Muscle layer of duodenum (tissue), 2 donors: ENCODE measurements around the gene MYO3B.
"Not testable (repeated sequence)": the region's sequence is repeated elsewhere in the genome, so short reads cannot be mapped to it uniquely, and the experiment has no call there.

ENCODE experiments used
- H3K27ac ChIP-seq: one replicate; pipeline ENCODE4 v1.7.0; 2013; ENCODE audit warnings: mild to moderate bottlenecking, low read length
- H3K27me3 ChIP-seq: one replicate; pipeline ENCODE4 v1.7.0; 2013; ENCODE audit warnings: low read depth, mild to moderate bottlenecking, control low read depth, low read length
- H3K36me3 ChIP-seq, 2 donors: one replicate each; pipeline ENCODE4 v1.7.0; 2013; ENCODE audit warnings: low read length in 2 of 2, control low read depth in 1 of 2, mild to moderate bottlenecking in 1 of 2; ENCODE audit not compliant: insufficient read depth in 2 of 2, control insufficient read depth in 1 of 2
- H3K4me1 ChIP-seq, 2 donors: one replicate each; pipeline ENCODE4 v1.7.0; 2013; ENCODE audit warnings: low read length in 2 of 2, mild to moderate bottlenecking in 2 of 2, control low read depth in 1 of 2, moderate library complexity in 1 of 2; ENCODE audit not compliant: insufficient read depth in 2 of 2, control insufficient read depth in 1 of 2
- H3K4me3 ChIP-seq, 2 donors: one replicate each; pipeline ENCODE4 v1.7.0; 2013; ENCODE audit warnings: low read length in 2 of 2, low read depth in 1 of 2, mild to moderate bottlenecking in 1 of 2
- H3K9me3 ChIP-seq, 2 donors: one replicate each; pipeline ENCODE4 v1.7.0; 2013; ENCODE audit warnings: low read length in 2 of 2, control low read depth in 1 of 2, mild to moderate bottlenecking in 1 of 2; ENCODE audit not compliant: control insufficient read depth in 1 of 2
- donor health status: healthy.

The MYO3B gene

GRCh38 chr2:170254293-170254732, 76.4 kb downstream of the MYO3B start:
- Histone ChIP-seq H3K4me3 (no peak overlapping the region), H3K4me1 (no peaks in the 10 kb centered on the region), H3K9me3 (no peaks in the 10 kb centered on the region), H3K27me3 (no peaks in the 10 kb centered on the region), H3K27ac (no peak overlapping the region), H3K36me3 (no peaks in the 10 kb centered on the region)

DNA sequence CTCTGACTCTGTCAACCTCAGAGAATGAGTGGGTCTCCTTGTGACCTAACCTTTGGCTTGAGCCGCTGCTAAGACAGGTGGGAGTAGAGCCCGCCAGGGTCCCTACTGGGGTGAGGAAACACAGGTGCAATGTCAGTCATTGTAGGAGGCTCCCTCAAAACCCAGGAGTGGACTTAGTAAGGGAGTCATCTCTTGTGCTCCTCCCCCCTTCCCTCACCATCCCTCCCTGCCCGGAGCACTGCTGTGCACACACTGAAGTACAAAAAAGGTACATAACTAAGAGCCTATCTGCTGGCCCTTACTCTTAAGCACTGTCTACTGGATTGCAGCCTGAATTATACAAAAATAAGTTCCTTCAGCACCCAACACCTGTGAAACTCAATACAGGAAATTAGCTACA, 77.2 kb downstream of the MYO3B start:
- H3K27ac ChIP-seq = no peak overlapping the region

DNA sequence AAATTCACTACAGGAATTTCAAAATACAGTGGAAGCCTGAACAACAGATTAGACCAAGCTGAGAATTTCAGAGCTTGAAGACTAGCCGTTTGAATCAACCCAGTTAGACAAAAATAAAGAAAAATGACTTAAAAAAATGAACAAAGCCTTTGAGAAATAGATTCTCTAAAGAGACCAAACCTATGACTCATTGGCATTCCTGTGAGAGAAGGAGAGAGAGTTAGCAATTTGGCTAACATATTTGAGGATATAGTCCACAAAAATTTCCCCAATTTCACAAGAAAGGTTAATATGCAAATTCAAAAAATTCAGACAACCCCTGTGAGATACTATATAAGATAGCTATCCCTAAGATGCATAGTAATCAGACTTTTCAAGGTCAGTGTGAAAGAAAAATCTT, 78.0 kb downstream of the MYO3B start:
- H3K4me3 ChIP-seq = no peak overlapping the region
- H3K27ac ChIP-seq = no peak overlapping the region
- no peaks in the 10 kb centered on the region for H3K36me3 ChIP-seq
- H3K9me3 ChIP-seq = no peaks in the 10 kb centered on the region
- H3K27me3 ChIP-seq = no peaks in the 10 kb centered on the region
- H3K4me1 ChIP-seq = no peaks in the 10 kb centered on the region

More for the DNA sequence above, 77.2 kb downstream of the MYO3B start:
- Histone ChIP-seq H3K9me3 (no peaks in the 10 kb centered on the region), H3K27me3 (no peaks in the 10 kb centered on the region), H3K4me3 (no peak overlapping the region), H3K36me3 (no peaks in the 10 kb centered on the region), H3K4me1 (no peaks in the 10 kb centered on the region)

- H3K9me3 ChIP-seq = peaks cover 0 to 3% of the 10 kb centered on the region in 2 donors
- H3K27ac ChIP-seq = no peak overlapping the region
- no peaks in the 10 kb centered on the region for H3K27me3 ChIP-seq
- H3K4me1 ChIP-seq = no peaks in the 10 kb centered on the region
- no peaks in the 10 kb centered on the region for H3K36me3 ChIP-seq
- no peak overlapping the region for H3K4me3 ChIP-seq
Measured at GRCh38 chr2:170258382-170258781, 80.4 kb downstream of the MYO3B start.

DNA sequence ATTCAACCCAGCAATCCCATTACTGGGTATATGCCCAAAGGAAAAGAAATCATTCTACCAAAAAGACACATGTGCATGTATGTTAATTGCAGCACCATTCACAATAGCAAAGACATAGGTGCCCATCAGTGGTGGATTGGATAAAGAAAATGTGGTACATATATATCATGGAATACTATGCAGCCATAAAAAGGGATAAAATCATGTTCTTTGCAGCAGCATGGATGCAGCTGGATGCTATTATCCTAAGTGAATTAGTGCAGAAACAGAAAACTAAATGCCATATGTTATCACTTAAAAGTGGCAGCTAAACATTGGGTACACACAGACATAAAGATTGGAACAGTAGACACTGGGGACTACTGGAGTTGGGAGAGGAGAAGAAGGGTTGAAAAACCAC, 82.2 kb downstream of the MYO3B start:
- H3K9me3 ChIP-seq = peaks cover 0 to 3% of the 10 kb centered on the region in 2 donors
- H3K4me1 ChIP-seq = no peaks in the 10 kb centered on the region
- H3K27me3 ChIP-seq = no peaks in the 10 kb centered on the region
- H3K27ac ChIP-seq = no peak overlapping the region
- no peak overlapping the region for H3K4me3 ChIP-seq
- H3K36me3 ChIP-seq = no peaks in the 10 kb centered on the region

GRCh38 chr2:170261566-170261965, 83.6 kb downstream of the MYO3B start:
- no peaks in the 10 kb centered on the region for H3K27me3 ChIP-seq
- H3K9me3 ChIP-seq = peaks cover 0 to 3% of the 10 kb centered on the region in 2 donors
- no peaks in the 10 kb centered on the region for H3K36me3 ChIP-seq
- H3K4me3 ChIP-seq = no peak overlapping the region
- H3K27ac ChIP-seq = no peak overlapping the region
- H3K4me1 ChIP-seq = no peaks in the 10 kb centered on the region

DNA sequence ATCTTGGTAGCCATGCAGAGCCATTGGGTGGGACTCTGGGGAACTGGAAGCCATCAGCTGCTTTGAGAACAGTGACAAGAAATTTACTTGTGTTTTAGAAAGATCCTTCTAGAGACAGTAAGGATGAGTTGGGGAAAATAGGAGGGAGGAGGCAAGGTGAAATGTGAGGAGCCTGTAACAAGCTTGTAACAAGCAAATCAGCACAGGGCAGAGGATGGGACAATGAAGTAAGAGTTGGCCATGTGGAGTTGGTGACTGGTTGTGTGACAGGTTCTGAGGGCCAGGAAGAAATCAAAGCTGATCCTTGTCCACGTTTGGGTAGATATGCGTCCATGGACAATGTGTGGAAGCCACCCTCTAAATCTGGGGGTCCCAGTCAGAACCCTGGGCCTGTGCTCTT, 84.4 kb downstream of the MYO3B start:
- H3K27ac ChIP-seq = no peak overlapping the region
- no peaks in the 10 kb centered on the region for H3K36me3 ChIP-seq
- no peaks in the 10 kb centered on the region for H3K4me1 ChIP-seq
- no peaks in the 10 kb centered on the region for H3K27me3 ChIP-seq
- peaks cover 0 to 3% of the 10 kb centered on the region in 2 donors for H3K9me3 ChIP-seq
- H3K4me3 ChIP-seq = no peak overlapping the region

DNA sequence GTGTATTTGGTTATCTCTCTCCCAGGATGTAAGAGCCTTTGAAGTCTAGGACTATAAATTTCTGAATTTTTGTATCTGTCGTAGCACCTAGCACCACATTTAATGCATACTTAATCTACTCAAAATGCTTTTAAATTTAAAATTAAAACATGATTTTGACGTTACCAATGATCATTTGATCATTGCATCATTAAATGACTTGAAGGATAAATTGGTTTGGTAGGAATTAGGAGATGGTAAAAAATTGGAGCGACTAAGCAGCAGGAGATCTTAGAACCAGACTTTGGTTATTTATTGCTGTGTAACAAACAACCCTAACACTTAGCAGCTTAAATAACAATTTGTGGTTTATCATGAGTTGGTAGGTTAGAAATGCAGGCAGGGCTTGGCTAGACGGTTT, 84.9 kb downstream of the MYO3B start:
- peaks cover 0 to 3% of the 10 kb centered on the region in 2 donors for H3K9me3 ChIP-seq
- H3K36me3 ChIP-seq = no peaks in the 10 kb centered on the region
- H3K4me3 ChIP-seq = no peak overlapping the region
- H3K4me1 ChIP-seq = no peaks in the 10 kb centered on the region
- H3K27ac ChIP-seq = no peak overlapping the region
- no peaks in the 10 kb centered on the region for H3K27me3 ChIP-seq

DNA sequence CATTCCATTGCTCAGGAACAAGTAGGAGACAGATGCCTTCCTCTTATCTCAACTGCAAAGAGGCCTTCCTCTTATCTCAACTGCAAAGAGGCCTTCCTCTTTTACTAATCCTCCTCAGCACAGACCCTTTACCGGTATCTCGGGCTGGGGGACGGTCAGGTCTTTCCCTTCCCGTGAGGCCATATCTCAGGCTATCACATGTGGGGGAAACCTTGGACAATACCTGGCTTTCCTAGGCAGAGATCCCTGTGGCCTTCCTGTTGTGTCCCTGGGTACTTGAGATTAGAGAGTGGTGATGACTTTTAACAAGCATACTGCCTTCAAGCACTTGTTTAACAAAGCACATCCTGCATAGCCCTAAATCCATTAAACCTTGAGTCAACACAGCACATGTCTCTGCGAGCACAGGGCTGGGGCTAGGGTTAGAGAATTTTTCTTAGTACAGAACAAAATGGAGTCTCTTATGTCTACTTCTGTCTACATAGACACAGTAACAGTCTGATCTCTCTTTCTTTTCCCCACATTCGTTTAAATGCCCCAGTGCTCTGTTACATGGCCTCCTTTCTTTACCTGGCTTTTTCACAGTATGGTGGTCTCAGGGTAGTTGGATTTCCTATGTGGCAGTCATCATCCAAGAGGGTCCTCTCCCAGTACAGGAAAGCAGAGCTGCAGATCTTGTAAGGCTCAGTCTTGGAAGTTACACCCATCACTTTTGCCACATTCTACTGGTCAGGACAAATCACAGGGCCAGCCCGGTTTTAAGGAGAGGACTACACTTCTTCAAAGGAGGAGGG, 86.0 kb downstream of the MYO3B start:
- H3K4me1 ChIP-seq, H3K4me3 ChIP-seq, H3K36me3 ChIP-seq, H3K27ac ChIP-seq, H3K27me3 ChIP-seq, H3K9me3 ChIP-seq: not testable (repeated sequence)

DNA sequence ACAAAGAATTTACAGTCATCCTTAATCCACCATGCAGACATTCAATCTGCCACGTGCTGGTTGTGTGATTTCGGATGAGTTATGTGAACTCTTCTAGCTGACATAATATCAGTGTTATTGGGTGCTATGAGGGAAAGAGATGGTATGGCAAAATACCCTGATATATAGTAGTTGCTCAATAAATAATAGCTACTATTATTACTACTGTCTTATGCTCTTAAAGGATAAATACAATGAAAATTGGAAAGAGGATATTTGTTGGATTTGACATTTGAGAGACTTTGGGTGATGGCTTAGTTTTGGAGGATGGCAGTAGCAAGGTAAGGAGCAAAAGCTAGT, 86.5 kb downstream of the MYO3B start:
- Histone ChIP-seq H3K36me3 (no peaks in the 10 kb centered on the region), H3K4me1 (no peaks in the 10 kb centered on the region), H3K27me3 (no peaks in the 10 kb centered on the region), H3K4me3 (no peak overlapping the region), H3K9me3 (peaks cover 0 to 3% of the 10 kb centered on the region in 2 donors), H3K27ac (no peak overlapping the region)

GRCh38 chr2:170264865-170265264, 86.9 kb downstream of the MYO3B start:
- Histone ChIP-seq H3K27me3 (no peaks in the 10 kb centered on the region), H3K27ac (no peak overlapping the region), H3K9me3 (peaks cover 0 to 3% of the 10 kb centered on the region in 2 donors), H3K4me1 (no peaks in the 10 kb centered on the region), H3K4me3 (no peak overlapping the region), H3K36me3 (no peaks in the 10 kb centered on the region)

- H3K36me3 ChIP-seq = no peaks in the 10 kb centered on the region
- peaks cover 0 to 3% of the 10 kb centered on the region in 2 donors for H3K9me3 ChIP-seq
- H3K4me1 ChIP-seq = no peaks in the 10 kb centered on the region
- H3K27ac ChIP-seq = no peak overlapping the region
- H3K27me3 ChIP-seq = no peaks in the 10 kb centered on the region
- no peak overlapping the region for H3K4me3 ChIP-seq
Measured at GRCh38 chr2:170265321-170265720, 87.4 kb downstream of the MYO3B start.
